ENCODE data around the gene MITF. TPM values are rescaled to one million over a fixed set of nuclear protein-coding genes. Genes with fewer than 3 reads are reported as not detected.

MITF gene
- total RNA-seq, 4 donors from 2014 or later, result 12.2 to 20.9 (median 17.1) TPM

DNA sequence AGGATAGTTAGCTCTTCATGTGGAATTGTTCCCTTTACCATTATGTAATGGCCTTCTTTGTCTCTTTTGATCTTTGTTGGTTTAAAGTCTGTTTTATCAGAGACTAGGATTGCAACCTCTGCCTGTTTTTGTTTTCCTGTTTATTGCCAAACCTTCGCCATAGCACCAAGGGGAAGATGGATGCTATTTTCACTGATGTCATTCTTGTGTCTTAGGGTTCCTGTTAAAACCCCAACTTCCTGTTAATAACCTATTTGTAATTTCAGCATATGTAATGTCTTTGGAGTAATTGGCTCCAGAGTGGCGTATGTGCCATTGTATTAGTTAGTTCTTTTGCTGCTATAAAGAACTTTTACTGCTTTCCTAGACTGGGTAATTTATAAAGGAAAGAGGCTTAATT is 271.1 kb downstream of the MITF start:
- H3K27ac ChIP-seq, result no peak overlapping the region
- H3K36me3 ChIP-seq, result no peaks in the 10 kb centered on the region
- H3K9me3 ChIP-seq, result no peaks in the 10 kb centered on the region
- DNase-seq, result no peak
- WGBS, 2 donors (ENCODE audit: low coverage in 1 of 2), result 79 to 89% methylated on average over 2 of the region's 2 CpGs
- no peak overlapping the region for H3K4me3 ChIP-seq
- no peaks in the 10 kb centered on the region for H3K27me3 ChIP-seq
- no peak for TF ChIP-seq POLR2A (IDR thresholded peaks at IDR 0.05)
- TF ChIP-seq, protein P1, sequence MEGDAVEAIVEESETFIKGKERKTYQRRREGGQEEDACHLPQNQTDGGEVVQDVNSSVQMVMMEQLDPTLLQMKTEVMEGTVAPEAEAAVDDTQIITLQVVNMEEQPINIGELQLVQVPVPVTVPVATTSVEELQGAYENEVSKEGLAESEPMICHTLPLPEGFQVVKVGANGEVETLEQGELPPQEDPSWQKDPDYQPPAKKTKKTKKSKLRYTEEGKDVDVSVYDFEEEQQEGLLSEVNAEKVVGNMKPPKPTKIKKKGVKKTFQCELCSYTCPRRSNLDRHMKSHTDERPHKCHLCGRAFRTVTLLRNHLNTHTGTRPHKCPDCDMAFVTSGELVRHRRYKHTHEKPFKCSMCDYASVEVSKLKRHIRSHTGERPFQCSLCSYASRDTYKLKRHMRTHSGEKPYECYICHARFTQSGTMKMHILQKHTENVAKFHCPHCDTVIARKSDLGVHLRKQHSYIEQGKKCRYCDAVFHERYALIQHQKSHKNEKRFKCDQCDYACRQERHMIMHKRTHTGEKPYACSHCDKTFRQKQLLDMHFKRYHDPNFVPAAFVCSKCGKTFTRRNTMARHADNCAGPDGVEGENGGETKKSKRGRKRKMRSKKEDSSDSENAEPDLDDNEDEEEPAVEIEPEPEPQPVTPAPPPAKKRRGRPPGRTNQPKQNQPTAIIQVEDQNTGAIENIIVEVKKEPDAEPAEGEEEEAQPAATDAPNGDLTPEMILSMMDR (IDR thresholded peaks at IDR 0.05), result no peak
- no peak for TF ChIP-seq EP300 (IDR thresholded peaks at IDR 0.05; ENCODE audit: low read depth)
- no peak for TF ChIP-seq POLR2AphosphoS5 (IDR thresholded peaks at IDR 0.05)
- peaks cover 0 to 6% (median 0%) of the 10 kb centered on the region in 4 donors for H3K4me1 ChIP-seq
- in situ Hi-C loops (cut with MboI; ENCODE audit: low pct_ligation_motif_present in 1 of 4, low pct_unique_long_range_greater_than_20kb in 1 of 4, low sequenced_read_pairs in 3 of 4) (no loop called here), intact Hi-C loops (cut with DNase I; ENCODE audit: low total_unique reads) (no loop called here)

DNA sequence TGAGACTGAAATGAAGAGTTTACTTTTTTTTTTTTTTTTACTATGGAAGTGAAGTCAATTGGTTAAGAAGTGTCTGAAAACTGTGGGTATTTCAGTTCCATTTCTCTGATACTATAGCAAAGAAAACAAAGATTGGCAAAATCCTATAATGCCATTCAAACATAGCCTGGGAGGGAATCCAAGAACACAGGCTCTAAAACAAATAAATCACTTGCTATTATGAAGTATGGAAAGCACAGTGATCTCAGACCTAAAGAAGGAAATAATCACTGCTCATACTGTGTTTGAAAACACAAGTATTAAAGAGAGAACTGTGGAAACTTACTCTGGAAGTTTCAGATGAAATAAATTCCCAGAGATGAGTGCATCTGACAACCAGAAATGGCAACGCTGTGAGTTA is 272.3 kb downstream of the MITF start:
- in situ Hi-C loops (cut with MboI; ENCODE audit: low pct_ligation_motif_present in 1 of 4, low pct_unique_long_range_greater_than_20kb in 1 of 4, low sequenced_read_pairs in 3 of 4) (no loop called here), intact Hi-C loops (cut with DNase I; ENCODE audit: low total_unique reads) (no loop called here)
- no peak overlapping the region for H3K27ac ChIP-seq
- WGBS, 2 donors (ENCODE audit: low coverage in 1 of 2), result 54 to 57% methylated on average over 1 of the region's 1 CpG
- TF ChIP-seq, protein P1 (IDR thresholded peaks at IDR 0.05), result no peak
- no peak for TF ChIP-seq POLR2A (IDR thresholded peaks at IDR 0.05)
- TF ChIP-seq POLR2AphosphoS5 (IDR thresholded peaks at IDR 0.05), result no peak
- TF ChIP-seq EP300 (IDR thresholded peaks at IDR 0.05; ENCODE audit: low read depth), result no peak
- no peaks in the 10 kb centered on the region for H3K27me3 ChIP-seq
- peaks cover 0 to 6% (median 0%) of the 10 kb centered on the region in 4 donors for H3K4me1 ChIP-seq
- H3K9me3 ChIP-seq, result no peaks in the 10 kb centered on the region
- no peak for DNase-seq
- no peak overlapping the region for H3K4me3 ChIP-seq
- H3K36me3 ChIP-seq, result no peaks in the 10 kb centered on the region

Small RNAs within 50 kb of the gene (small RNA-seq; reads per million reads assigned to genes)
- gene RN7SL418P, result 0 reads per million in 4 donors
